ENCODE measurements around the gene PIGV. TPM values are rescaled to one million over a fixed set of nuclear protein-coding genes. Genes with fewer than 3 reads are reported as not detected.

PIGV gene
- total RNA-seq, 1 donor from 2014 or later, result 7.9 TPM

DNA sequence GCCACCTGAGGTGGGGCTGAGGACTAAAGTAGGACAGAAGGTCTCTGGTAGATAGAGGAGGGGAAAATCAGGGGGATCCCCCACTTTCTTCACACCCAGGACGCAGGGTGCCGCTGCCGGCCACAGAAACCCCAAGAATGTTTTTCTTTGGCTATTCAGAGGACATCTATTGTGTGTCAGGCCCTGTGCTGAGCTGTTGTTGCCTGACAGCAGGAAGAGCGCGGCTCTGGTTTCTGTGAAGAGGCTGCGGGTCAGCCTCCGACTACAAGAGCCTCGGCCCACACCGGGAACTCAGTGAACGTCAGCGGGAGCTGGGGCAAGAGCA lies 407 bp upstream of the PIGV start:
- H3K9me3 Mint-ChIP-seq (ENCODE audit: unreplicated experiment), result no peaks in the 10 kb centered on the region
- Histone ChIP-seq H2AFZ (ENCODE audit: low read depth, low read length) (peak overlapping the region; percentile 63), H4K20me1 (ENCODE audit: insufficient read depth, low read length) (peaks cover 1% of the 10 kb centered on the region), H3K36me3 (ENCODE audit: insufficient read depth, low read length) (peaks cover 6% of the 10 kb centered on the region), H3K27me3 (ENCODE audit: insufficient read depth, low read length) (no peaks in the 10 kb centered on the region), H3K79me2 (ENCODE audit: insufficient read depth, low read length) (peaks cover 9% of the 10 kb centered on the region), H3K4me1 (ENCODE audit: insufficient read depth, low read length) (peaks cover 55% of the 10 kb centered on the region), H3K4me2 (ENCODE audit: low read length) (peak overlapping the region; percentile 96), H3K9ac (ENCODE audit: low read length) (peak overlapping the region; percentile 92), H3K9me3 (ENCODE audit: insufficient read depth, low read depth, low read length) (no peaks in the 10 kb centered on the region), H3K27ac (ENCODE audit: low read depth, low read length) (peak overlapping the region; percentile 95), H3K4me3 (ENCODE audit: insufficient read depth, low read depth, low read length) (peak overlapping the region; percentile 71)
- no peak for TF ChIP-seq EZH2 (IDR thresholded peaks at IDR 0.05; ENCODE audit: insufficient read depth, low read length)
- TF ChIP-seq, protein P1, sequence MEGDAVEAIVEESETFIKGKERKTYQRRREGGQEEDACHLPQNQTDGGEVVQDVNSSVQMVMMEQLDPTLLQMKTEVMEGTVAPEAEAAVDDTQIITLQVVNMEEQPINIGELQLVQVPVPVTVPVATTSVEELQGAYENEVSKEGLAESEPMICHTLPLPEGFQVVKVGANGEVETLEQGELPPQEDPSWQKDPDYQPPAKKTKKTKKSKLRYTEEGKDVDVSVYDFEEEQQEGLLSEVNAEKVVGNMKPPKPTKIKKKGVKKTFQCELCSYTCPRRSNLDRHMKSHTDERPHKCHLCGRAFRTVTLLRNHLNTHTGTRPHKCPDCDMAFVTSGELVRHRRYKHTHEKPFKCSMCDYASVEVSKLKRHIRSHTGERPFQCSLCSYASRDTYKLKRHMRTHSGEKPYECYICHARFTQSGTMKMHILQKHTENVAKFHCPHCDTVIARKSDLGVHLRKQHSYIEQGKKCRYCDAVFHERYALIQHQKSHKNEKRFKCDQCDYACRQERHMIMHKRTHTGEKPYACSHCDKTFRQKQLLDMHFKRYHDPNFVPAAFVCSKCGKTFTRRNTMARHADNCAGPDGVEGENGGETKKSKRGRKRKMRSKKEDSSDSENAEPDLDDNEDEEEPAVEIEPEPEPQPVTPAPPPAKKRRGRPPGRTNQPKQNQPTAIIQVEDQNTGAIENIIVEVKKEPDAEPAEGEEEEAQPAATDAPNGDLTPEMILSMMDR (IDR thresholded peaks at IDR 0.05; ENCODE audit: insufficient read depth, low read depth, low read length), result no peak
- H3K36me3 Mint-ChIP-seq (ENCODE audit: low read depth, unreplicated experiment), result peaks cover 4% of the 10 kb centered on the region
- peak overlapping the region; percentile 100 for H3K27ac Mint-ChIP-seq (ENCODE audit: unreplicated experiment)
- no peaks in the 10 kb centered on the region for H3K27me3 Mint-ChIP-seq (ENCODE audit: low read depth, unreplicated experiment)
- FAIRE-seq (no peak), DNase-seq (ENCODE audit: low read depth) (peak; percentile 59)
- H3K4me1 Mint-ChIP-seq (ENCODE audit: low read depth, unreplicated experiment), result peaks cover 58% of the 10 kb centered on the region
- H3K4me3 Mint-ChIP-seq (ENCODE audit: unreplicated experiment), result peak overlapping the region; percentile 90

DNA sequence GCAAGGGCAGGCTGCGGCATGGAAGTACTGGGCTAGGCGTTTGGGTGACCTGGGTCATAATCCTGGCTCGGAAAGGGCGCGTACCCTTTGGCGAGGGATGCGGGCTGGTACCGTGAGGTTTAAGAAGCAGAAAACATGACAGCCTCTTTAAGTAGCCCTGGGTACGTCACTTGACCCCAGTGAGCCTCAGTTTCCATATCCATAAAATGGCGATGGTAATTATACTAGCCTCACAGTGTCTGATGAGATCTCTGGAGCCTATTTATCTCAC lies 700 bp downstream of the PIGV start:
- Mint-ChIP-seq H3K27me3 (ENCODE audit: low read depth, unreplicated experiment) (no peaks in the 10 kb centered on the region), H3K27ac (ENCODE audit: unreplicated experiment) (peak overlapping the region; percentile 77), H3K4me1 (ENCODE audit: low read depth, unreplicated experiment) (peaks cover 47% of the 10 kb centered on the region), H3K9me3 (ENCODE audit: unreplicated experiment) (no peaks in the 10 kb centered on the region), H3K4me3 (ENCODE audit: unreplicated experiment) (peak overlapping the region; percentile 77), H3K36me3 (ENCODE audit: low read depth, unreplicated experiment) (peaks cover 8% of the 10 kb centered on the region)
- Histone ChIP-seq H3K9me3 (ENCODE audit: insufficient read depth, low read depth, low read length) (no peaks in the 10 kb centered on the region), H3K36me3 (ENCODE audit: insufficient read depth, low read length) (no peaks in the 10 kb centered on the region), H3K4me3 (ENCODE audit: insufficient read depth, low read depth, low read length) (peak overlapping the region; percentile 71), H3K4me1 (ENCODE audit: insufficient read depth, low read length) (peaks cover 55% of the 10 kb centered on the region), H3K4me2 (ENCODE audit: low read length) (peak overlapping the region; percentile 96), H3K9ac (ENCODE audit: low read length) (peak overlapping the region; percentile 92), H3K27ac (ENCODE audit: low read depth, low read length) (peak overlapping the region; percentile 95), H4K20me1 (ENCODE audit: insufficient read depth, low read length) (no peaks in the 10 kb centered on the region), H2AFZ (ENCODE audit: low read depth, low read length) (peak overlapping the region; percentile 63), H3K27me3 (ENCODE audit: insufficient read depth, low read length) (no peaks in the 10 kb centered on the region), H3K79me2 (ENCODE audit: insufficient read depth, low read length) (peaks cover 4% of the 10 kb centered on the region)
- no peak for TF ChIP-seq EZH2 (IDR thresholded peaks at IDR 0.05; ENCODE audit: insufficient read depth, low read length)
- TF ChIP-seq, protein P1 (IDR thresholded peaks at IDR 0.05; ENCODE audit: insufficient read depth, low read depth, low read length), result no peak
- FAIRE-seq, result no peak
- DNase-seq (ENCODE audit: low read depth), result no peak

DNA sequence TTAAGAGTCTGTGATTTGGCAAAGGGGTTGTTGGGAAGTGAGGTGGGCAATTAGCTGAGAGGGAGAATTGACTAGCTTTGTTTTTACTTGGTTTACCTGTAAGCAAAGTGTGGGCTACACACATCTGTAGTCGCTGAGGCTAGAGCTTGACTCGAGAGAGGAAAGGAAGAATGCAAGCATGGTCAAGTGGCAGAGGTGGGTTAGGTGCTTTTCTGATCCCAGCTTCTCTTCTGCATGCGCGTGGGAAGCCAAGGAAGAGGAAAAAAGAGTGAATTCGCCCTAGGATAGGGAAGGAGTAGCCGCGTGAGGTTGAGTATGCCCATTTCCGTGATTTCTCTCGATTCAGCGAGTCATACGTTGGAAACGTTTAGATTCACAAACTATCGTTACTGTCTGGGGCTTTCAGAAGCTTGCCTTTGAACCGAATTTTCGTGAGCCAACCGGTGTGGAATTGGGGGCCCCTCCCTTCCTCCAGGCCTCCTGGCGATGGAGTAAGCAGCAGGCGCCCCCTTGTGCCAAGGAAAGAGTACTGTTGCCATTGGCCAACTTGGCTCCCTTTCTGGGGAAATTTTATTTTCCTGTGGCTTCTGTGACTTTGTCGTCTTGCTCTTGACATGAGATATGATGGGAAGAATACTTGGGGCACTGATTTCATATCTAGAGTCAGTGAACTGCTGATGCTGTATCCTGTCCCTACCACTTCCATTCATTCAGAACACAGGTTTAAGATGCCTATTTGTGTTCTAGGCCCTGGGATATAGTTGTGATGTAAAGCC lies 1.3 kb downstream of the PIGV start:
- no peaks in the 10 kb centered on the region for H3K27me3 ChIP-seq (ENCODE audit: insufficient read depth, low read length)
- no peaks in the 10 kb centered on the region for H4K20me1 ChIP-seq (ENCODE audit: insufficient read depth, low read length)
- H2AFZ ChIP-seq (ENCODE audit: low read depth, low read length), result peak overlapping the region; percentile 1
- FAIRE-seq, result peak; percentile 20
- Mint-ChIP-seq H3K27me3 (ENCODE audit: low read depth, unreplicated experiment) (no peaks in the 10 kb centered on the region), H3K9me3 (ENCODE audit: unreplicated experiment) (no peaks in the 10 kb centered on the region), H3K27ac (ENCODE audit: unreplicated experiment) (peak overlapping the region; percentile 77), H3K36me3 (ENCODE audit: low read depth, unreplicated experiment) (peaks cover 10% of the 10 kb centered on the region), H3K4me3 (ENCODE audit: unreplicated experiment) (peak overlapping the region; percentile 77), H3K4me1 (ENCODE audit: low read depth, unreplicated experiment) (peaks cover 41% of the 10 kb centered on the region)
- peaks cover 50% of the 10 kb centered on the region for H3K4me1 ChIP-seq (ENCODE audit: insufficient read depth, low read length)
- H3K36me3 ChIP-seq (ENCODE audit: insufficient read depth, low read length), result no peaks in the 10 kb centered on the region
- H3K4me3 ChIP-seq (ENCODE audit: insufficient read depth, low read depth, low read length), result peak overlapping the region; percentile 71
- no peaks in the 10 kb centered on the region for H3K9me3 ChIP-seq (ENCODE audit: insufficient read depth, low read depth, low read length)
- H3K27ac ChIP-seq (ENCODE audit: low read depth, low read length), result peak overlapping the region; percentile 95
- DNase-seq (ENCODE audit: low read depth), result peak; percentile 65
- H3K79me2 ChIP-seq (ENCODE audit: insufficient read depth, low read length), result peaks cover 4% of the 10 kb centered on the region
- peak overlapping the region; percentile 96 for H3K4me2 ChIP-seq (ENCODE audit: low read length)
- no peak for TF ChIP-seq EZH2 (IDR thresholded peaks at IDR 0.05; ENCODE audit: insufficient read depth, low read length)
- TF ChIP-seq, protein P1 (IDR thresholded peaks at IDR 0.05; ENCODE audit: insufficient read depth, low read depth, low read length), result peak; percentile 89
- H3K9ac ChIP-seq (ENCODE audit: low read length), result peak overlapping the region; percentile 92

Measured in astrocyte (in vitro differentiated cells and primary cell).